Osteoblast (primary cell): ENCODE data around the gene WDFY1. TPM values are rescaled to one million over a fixed set of nuclear protein-coding genes. Genes with fewer than 3 reads are reported as not detected.
A peak's percentile ranks its signal among the peaks of the same experiment; 100 is the strongest.
"Not testable (repeated sequence)": the region's sequence is repeated elsewhere in the genome, so short reads cannot be mapped to it uniquely, and the experiment has no call there.

Experiments
- DNase-seq: peaks from one replicate; pipeline ENCODE4 v3.0.0; 2011; ENCODE audit warnings: low spot score, mixed read lengths; ENCODE audit not compliant: insufficient read length; ENCODE audit errors: missing footprints
- H2AFZ ChIP-seq: 2 replicates; pipeline ENCODE4 v1.6.0; 2011; ENCODE audit warnings: mild to moderate bottlenecking, low read length
- H3K27ac ChIP-seq: 2 replicates; pipeline ENCODE4 v1.5.1; 2011; ENCODE audit warnings: mild to moderate bottlenecking, low read depth, low read length, moderate library complexity
- H3K27me3 ChIP-seq: 2 replicates; pipeline ENCODE4 v1.6.0; 2012; ENCODE audit warnings: mild to moderate bottlenecking, control low read depth, inconsistent platforms, low read length, moderate library complexity; ENCODE audit not compliant: insufficient read depth
- H3K36me3 ChIP-seq: 2 replicates; pipeline ENCODE4 v1.5.1; 2011; ENCODE audit warnings: mild to moderate bottlenecking, low read length, control low read depth, moderate library complexity; ENCODE audit not compliant: insufficient read depth
- H3K4me1 ChIP-seq: 2 replicates; pipeline ENCODE4 v1.5.1; 2011; ENCODE audit warnings: mild to moderate bottlenecking, low read length, control low read depth, moderate library complexity; ENCODE audit not compliant: insufficient read depth
- H3K4me2 ChIP-seq: 2 replicates; pipeline ENCODE4 v1.6.0; 2011; ENCODE audit warnings: mild to moderate bottlenecking, low read length; ENCODE audit not compliant: insufficient read depth
- H3K4me3 ChIP-seq: fragments of 200-600 bp; sonication (generic); 3 replicates; pipeline ENCODE4 v1.5.1; 2012; ENCODE audit warnings: mild to moderate bottlenecking, low read length, inconsistent platforms; ENCODE audit not compliant: insufficient read depth
- H3K79me2 ChIP-seq: 2 replicates; pipeline ENCODE4 v1.6.0; 2012; ENCODE audit warnings: mild to moderate bottlenecking, low read length, control low read depth, inconsistent platforms; ENCODE audit not compliant: insufficient read depth
- H3K9me3 ChIP-seq: 2 replicates; pipeline ENCODE4 v1.5.1; 2011; ENCODE audit warnings: low read depth, low read length, control low read depth
- H4K20me1 ChIP-seq: 2 replicates; pipeline ENCODE4 v1.6.0; 2012; ENCODE audit warnings: mild to moderate bottlenecking, low read length, control low read depth; ENCODE audit not compliant: insufficient read depth
- CTCF ChIP-seq: IDR thresholded peaks from 2 replicates; pipeline ENCODE4 v1.5.1; 2011; ENCODE audit warnings: mild to moderate bottlenecking, low read depth, low read length, moderate library complexity; ENCODE audit errors: extremely low read depth
- total RNA-seq: library from RNA; depleted of rRNA; stranded (reverse); fragments of >200 nt; gene quantifications from 2 replicates; pipeline ENCODE4 v1.2.3, GENCODE V29; 2012

Gene WDFY1
- total RNA-seq, 1 donor, result 74.6 TPM

GRCh38 chr2:223944166-223944702, 901 bp downstream of the WDFY1 start:
- Histone ChIP-seq H3K4me3 (peak overlapping the region; percentile 93), H3K36me3 (no peaks in the 10 kb centered on the region), H3K9me3 (no peaks in the 10 kb centered on the region), H4K20me1 (peaks cover 18% of the 10 kb centered on the region), H3K27me3 (no peaks in the 10 kb centered on the region), H3K4me1 (peaks cover 20% of the 10 kb centered on the region), H3K79me2 (peaks cover 50% of the 10 kb centered on the region), H3K27ac (peak overlapping the region; percentile 78), H3K4me2 (peak overlapping the region; percentile 82), H2AFZ (peak overlapping the region; percentile 45)
- TF ChIP-seq CTCF, result no peak
- DNase-seq, result peak; percentile 77

- Histone ChIP-seq H3K4me1 (peaks cover 21% of the 10 kb centered on the region), H2AFZ (no peak overlapping the region), H3K4me2 (peak overlapping the region; percentile 82), H3K9me3 (no peaks in the 10 kb centered on the region), H3K27ac (peak overlapping the region; percentile 78), H3K4me3 (peak overlapping the region; percentile 93), H4K20me1 (peaks cover 23% of the 10 kb centered on the region), H3K27me3 (no peaks in the 10 kb centered on the region), H3K36me3 (no peaks in the 10 kb centered on the region), H3K79me2 (peaks cover 56% of the 10 kb centered on the region)
- TF ChIP-seq CTCF, result no peak
- peak; percentile 89 for DNase-seq
Observed at GRCh38 chr2:223943561-223944008, 1.6 kb downstream of the WDFY1 start.

- peak overlapping the region; percentile 93 for H3K4me3 ChIP-seq
- TF ChIP-seq CTCF, result no peak
- H2AFZ ChIP-seq, result no peak overlapping the region
- DNase-seq, result no peak
- H4K20me1 ChIP-seq, result peaks cover 25% of the 10 kb centered on the region
- peak overlapping the region; percentile 82 for H3K4me2 ChIP-seq
- no peaks in the 10 kb centered on the region for H3K36me3 ChIP-seq
- peaks cover 61% of the 10 kb centered on the region for H3K79me2 ChIP-seq
- peak overlapping the region; percentile 78 for H3K27ac ChIP-seq
- H3K4me1 ChIP-seq, result peaks cover 21% of the 10 kb centered on the region
- no peaks in the 10 kb centered on the region for H3K9me3 ChIP-seq
- no peaks in the 10 kb centered on the region for H3K27me3 ChIP-seq
Observed at GRCh38 chr2:223943135-223943534, 2.0 kb downstream of the WDFY1 start.

- Histone ChIP-seq H3K27ac (peak overlapping the region; percentile 71), H3K27me3 (no peaks in the 10 kb centered on the region), H4K20me1 (peaks cover 32% of the 10 kb centered on the region), H3K9me3 (no peaks in the 10 kb centered on the region), H3K36me3 (no peaks in the 10 kb centered on the region), H3K4me3 (peak overlapping the region; percentile 58), H2AFZ (no peak overlapping the region), H3K79me2 (peaks cover 75% of the 10 kb centered on the region), H3K4me2 (peak overlapping the region; percentile 87), H3K4me1 (peaks cover 30% of the 10 kb centered on the region)
- DNase-seq, result peak; percentile 95
- no peak for TF ChIP-seq CTCF
Observed at GRCh38 chr2:223941579-223942277, 3.4 kb downstream of the WDFY1 start.

- H3K27ac ChIP-seq, H3K27me3 ChIP-seq, H3K36me3 ChIP-seq, H3K4me3 ChIP-seq, H2AFZ ChIP-seq, DNase-seq, H3K9me3 ChIP-seq, H3K4me2 ChIP-seq: not testable (repeated sequence)
- Histone ChIP-seq H4K20me1 (peaks cover 41% of the 10 kb centered on the region), H3K79me2 (peaks cover 85% of the 10 kb centered on the region), H3K4me1 (peaks cover 39% of the 10 kb centered on the region)
Observed at GRCh38 chr2:223939438-223939837, 5.7 kb downstream of the WDFY1 start.
